Measurements from ENCODE around the gene GPR108. TPM values are rescaled to one million over a fixed set of nuclear protein-coding genes. Genes with fewer than 3 reads are reported as not detected.

Gene GPR108
- total RNA-seq, 1 donor from 2014 or later: 87.0 TPM

DNA sequence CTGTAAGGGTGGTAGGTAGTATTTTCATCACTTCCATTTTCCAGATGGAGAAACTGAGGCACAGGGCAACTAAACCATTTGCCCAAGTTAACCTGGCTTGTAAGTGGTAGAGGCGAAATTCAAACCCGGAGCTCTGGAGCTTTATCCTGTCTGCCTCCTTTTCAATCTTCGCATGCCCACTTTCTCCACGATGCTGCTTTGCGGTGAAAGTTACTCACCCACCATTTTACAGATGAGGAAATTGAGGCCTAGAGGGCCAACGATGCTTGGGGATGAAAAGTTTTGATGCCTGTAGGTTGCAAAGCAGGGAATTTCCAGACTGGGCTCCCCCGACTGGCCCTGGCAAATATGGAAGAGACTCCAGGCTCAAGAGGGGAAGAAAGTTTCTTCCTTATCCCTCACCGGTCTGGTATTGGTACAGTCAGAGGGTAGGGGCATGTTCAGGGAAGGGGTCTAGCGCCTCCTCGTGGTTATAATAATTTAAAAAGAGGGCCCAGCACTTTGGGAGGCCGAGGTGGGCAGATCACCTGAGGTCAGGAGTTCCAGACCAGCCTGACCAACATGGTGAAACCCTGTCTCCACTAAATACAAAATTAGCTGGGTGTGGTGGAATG, 31.7 kb upstream of the GPR108 start:
- intact Hi-C loops (cut with DNase I): no loop called here
- ATAC-seq (no peak), DNase-seq (no peak)
- H3K4me3 ChIP-seq: no peak overlapping the region
- TF ChIP-seq, protein P1, sequence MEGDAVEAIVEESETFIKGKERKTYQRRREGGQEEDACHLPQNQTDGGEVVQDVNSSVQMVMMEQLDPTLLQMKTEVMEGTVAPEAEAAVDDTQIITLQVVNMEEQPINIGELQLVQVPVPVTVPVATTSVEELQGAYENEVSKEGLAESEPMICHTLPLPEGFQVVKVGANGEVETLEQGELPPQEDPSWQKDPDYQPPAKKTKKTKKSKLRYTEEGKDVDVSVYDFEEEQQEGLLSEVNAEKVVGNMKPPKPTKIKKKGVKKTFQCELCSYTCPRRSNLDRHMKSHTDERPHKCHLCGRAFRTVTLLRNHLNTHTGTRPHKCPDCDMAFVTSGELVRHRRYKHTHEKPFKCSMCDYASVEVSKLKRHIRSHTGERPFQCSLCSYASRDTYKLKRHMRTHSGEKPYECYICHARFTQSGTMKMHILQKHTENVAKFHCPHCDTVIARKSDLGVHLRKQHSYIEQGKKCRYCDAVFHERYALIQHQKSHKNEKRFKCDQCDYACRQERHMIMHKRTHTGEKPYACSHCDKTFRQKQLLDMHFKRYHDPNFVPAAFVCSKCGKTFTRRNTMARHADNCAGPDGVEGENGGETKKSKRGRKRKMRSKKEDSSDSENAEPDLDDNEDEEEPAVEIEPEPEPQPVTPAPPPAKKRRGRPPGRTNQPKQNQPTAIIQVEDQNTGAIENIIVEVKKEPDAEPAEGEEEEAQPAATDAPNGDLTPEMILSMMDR (IDR thresholded peaks at IDR 0.05): peak; percentile 40
- H3K36me3 ChIP-seq: no peaks in the 10 kb centered on the region
- no peak overlapping the region for H3K27ac ChIP-seq
- H3K9me3 ChIP-seq: no peaks in the 10 kb centered on the region
- peaks cover 8% of the 10 kb centered on the region for H3K27me3 ChIP-seq (ENCODE audit: low read depth)
- peaks cover 31% of the 10 kb centered on the region for H3K4me1 ChIP-seq

DNA sequence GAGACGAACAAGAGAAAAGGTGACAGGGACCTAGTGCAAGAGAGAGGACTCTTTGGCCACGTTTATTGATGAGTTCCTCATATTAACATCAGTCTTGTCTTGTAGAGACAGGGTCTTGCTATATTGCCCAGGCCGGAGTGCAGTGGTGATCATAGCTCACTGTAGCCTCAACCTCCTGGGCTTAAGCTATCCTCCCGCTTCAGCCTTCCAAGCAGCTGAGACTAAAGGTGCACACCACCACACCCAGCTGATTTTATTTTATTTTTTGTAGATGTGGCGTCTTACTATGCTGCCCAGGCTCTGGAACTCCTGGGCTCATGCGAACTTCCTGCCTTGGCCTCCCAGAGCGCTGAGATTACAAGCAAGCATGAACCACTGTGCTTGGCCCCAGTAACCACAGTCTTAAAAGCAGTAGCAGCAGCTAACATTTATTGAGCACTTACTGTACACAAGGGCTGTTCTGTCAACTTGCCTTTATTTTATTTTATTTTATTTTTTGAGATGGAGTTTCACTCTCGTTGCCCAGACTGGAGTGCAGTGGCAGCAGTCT, 30.9 kb upstream of the GPR108 start:
- H3K27me3 ChIP-seq (ENCODE audit: low read depth): peaks cover 8% of the 10 kb centered on the region
- peaks cover 31% of the 10 kb centered on the region for H3K4me1 ChIP-seq
- TF ChIP-seq, protein P1 (IDR thresholded peaks at IDR 0.05): no peak
- H3K27ac ChIP-seq: peak overlapping the region; percentile 74
- intact Hi-C loops (cut with DNase I): no loop called here
- DNase-seq (no peak), ATAC-seq (no peak)
- H3K36me3 ChIP-seq: peaks cover 2% of the 10 kb centered on the region
- H3K9me3 ChIP-seq: no peaks in the 10 kb centered on the region
- H3K4me3 ChIP-seq: peak overlapping the region; percentile 61

DNA sequence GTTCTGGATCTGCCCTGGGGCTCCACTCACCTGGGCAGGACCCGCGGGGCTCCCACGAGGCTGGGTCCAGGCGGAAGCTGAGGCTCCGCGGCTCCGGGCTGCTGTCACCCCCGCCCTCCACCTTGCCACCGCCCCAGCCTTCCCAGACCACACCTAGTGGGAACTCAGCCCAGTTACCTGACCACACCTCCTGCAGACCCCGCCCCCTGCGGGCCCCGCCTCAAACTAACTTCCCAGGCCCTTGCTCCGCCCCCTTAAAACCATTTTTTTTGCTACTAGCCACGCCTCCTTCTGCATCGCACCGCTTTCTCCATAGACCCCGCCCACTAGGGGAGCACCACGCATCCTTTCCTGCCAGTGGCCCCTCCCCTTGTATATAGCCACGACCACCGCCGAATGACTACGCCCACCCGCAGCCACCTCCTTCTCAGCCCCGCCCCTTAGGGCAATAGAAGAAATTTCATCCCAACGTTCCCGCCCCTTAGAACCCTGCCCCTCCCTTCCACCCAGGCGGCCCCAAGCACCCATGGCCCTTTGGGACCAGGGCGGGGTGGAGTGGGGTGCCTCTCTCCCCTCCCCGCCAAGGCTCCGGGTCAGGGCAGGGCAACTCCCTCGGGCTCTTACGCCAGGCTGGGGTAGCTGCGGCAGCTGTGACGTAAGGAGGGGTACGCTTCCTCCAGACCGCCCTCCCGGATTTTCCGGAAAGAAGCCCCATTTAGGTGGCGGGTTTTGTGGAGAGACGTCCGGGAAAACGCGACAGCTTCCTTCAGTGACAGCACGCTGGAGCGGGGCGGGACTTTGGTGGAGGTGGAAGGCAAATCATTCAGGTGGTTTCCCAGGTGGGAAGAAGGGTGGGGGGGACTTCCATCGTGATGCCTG, 30.2 kb upstream of the GPR108 start, which contains the start of gene SH2D3A:
Gene SH2D3A (minus strand): TSS at position 79 of the 879 bp plus-strand sequence. CDS start 3,687 bp downstream, outside the sequence.
- ATAC-seq (peak; percentile 92 to 95), DNase-seq (peak; percentile 93)
- intact Hi-C loops (cut with DNase I): no loop called here
- H3K27me3 ChIP-seq (ENCODE audit: low read depth): peaks cover 8% of the 10 kb centered on the region
- H3K4me1 ChIP-seq: peaks cover 31% of the 10 kb centered on the region
- H3K9me3 ChIP-seq: no peaks in the 10 kb centered on the region
- TF ChIP-seq, protein P1 (IDR thresholded peaks at IDR 0.05): no peak
- peak within 1 kb of the TSS; percentile 74 for H3K27ac ChIP-seq
- peaks cover 9% of the 10 kb centered on the region for H3K36me3 ChIP-seq
- H3K4me3 ChIP-seq: peak within 1 kb of the TSS; percentile 61

DNA sequence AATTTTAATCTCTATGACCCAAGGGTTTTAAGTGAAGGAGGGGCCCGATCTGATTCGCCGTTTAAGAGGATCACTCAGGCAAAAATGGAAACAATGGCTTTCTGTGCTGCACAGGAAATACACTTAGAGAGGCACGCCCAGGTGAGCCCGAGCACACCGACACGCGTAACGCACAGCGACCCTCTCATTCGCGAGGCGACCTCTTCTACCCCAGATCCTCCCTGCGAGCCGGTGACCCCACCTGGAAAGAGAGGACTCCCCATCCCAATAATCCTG, 29.6 kb upstream of the GPR108 start:
- Histone ChIP-seq H3K9me3 (no peaks in the 10 kb centered on the region), H3K4me3 (peak overlapping the region; percentile 61), H3K36me3 (peaks cover 9% of the 10 kb centered on the region), H3K27me3 (ENCODE audit: low read depth) (peaks cover 8% of the 10 kb centered on the region), H3K27ac (peak overlapping the region; percentile 74), H3K4me1 (peaks cover 31% of the 10 kb centered on the region)
- ATAC-seq (peak; percentile 52 to 62), DNase-seq (no peak)
- TF ChIP-seq, protein P1 (IDR thresholded peaks at IDR 0.05): no peak
- intact Hi-C loops (cut with DNase I): no loop called here

DNA sequence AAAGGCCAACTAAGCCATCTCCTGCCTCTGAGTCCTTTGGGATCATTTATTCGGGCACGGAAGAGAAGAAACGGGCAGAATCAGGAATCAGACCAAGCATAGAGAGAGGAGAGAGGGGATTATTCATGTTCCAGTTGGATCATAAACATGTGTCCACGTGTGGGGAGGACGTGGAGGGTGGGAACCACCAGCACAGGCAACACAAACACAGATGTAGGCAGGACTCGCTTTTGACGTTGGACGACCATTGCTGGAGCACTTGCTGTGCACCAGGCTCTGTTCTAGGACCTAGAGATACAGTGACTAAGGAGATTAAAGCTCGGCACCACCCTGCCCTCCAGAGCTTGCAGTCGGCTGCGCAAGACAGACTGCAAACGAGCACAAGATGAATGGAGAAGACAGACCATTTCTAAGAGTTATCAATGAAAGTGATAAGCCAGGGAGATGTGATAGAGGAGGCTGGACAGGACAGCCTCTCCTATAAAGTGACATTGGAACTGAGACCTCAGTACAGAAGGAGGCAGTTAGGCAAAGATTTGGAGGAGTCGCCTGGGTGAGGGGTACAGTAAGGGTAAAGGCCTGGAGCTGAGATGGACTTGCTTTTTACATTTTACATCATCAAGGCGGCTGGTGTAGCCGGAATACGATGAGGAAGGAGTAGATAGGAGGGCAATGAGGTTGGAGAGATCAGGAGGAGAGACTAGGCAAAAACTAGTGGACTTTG, 29.1 kb upstream of the GPR108 start:
- Histone ChIP-seq H3K4me1 (peaks cover 31% of the 10 kb centered on the region), H3K9me3 (no peaks in the 10 kb centered on the region), H3K4me3 (peak overlapping the region; percentile 61), H3K27ac (peak overlapping the region; percentile 74), H3K36me3 (peaks cover 9% of the 10 kb centered on the region), H3K27me3 (ENCODE audit: low read depth) (peaks cover 8% of the 10 kb centered on the region)
- TF ChIP-seq, protein P1 (IDR thresholded peaks at IDR 0.05): no peak
- intact Hi-C loops (cut with DNase I): no loop called here
- ATAC-seq (no peak), DNase-seq (peak; percentile 26)

Measured in lower lobe of right lung (tissue), 2 donors.